ENCODE data around the gene CLEC20A.

The CLEC20A gene

DNA sequence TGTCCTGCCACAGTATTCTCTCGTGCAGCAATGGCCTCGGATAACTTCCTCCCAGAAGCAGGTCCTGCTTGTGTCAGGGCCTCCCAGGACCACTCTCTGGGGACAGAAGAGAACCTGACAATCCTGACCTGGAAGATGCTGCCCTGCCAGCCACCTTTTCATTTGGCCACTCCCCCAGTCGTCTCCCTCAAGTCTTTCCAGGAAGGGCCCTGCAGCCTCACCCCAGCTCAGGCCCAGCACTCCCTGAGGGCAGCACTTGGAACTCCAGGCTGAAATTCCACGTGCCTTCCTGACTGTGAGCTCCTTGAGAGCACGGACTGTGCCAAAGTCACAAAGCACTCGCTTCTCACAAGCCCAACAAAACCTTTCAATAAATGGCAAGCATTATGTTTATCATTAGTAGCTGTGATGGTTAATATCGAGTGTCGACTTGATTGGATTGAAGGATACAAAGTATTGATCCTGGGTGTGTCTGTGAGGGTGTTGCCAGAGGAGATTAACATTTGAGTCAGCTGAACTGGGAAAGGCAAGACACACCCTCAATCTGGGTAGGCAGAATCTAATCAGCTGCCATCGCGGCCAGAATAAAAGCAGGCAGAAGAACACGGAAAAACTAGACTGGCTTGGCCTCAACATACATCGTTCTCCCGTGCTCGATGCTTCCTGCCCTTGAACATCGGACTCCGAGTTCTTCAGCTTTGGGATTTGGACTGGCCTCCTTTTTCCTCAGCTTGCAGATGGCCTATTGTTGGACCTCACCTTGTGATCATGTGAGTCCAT is 2.3 kb upstream of the CLEC20A start:
- no peak for DNase-seq

DNA sequence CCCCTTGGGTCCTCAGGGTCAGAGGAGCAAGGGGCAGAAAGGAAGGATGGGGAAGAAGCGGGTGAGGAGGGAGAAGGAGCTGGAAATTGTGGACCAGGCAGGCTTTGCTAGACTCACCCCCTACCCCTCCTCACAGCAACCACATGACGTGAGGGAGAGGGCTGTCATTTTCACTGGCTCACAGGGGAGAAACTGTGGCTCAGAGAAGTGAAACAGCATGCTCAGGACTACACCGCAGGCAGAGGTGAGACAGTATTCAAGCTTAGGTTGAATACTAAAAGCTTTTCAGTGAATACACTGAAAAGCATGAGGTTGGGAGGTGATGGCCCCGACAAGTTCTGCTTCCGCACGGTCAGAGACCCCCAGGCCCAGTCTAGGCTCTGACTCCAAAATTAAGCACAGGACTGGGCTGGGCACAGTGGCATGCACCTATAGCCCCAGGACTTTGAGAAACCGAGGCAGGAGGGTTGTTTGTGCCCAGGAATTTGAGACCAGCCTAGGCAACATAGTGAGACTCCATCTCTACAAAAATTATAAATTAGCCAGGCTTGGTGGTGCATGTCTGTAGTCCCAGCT is 1.2 kb upstream of the CLEC20A start:
- DNase-seq = no peak

DNA sequence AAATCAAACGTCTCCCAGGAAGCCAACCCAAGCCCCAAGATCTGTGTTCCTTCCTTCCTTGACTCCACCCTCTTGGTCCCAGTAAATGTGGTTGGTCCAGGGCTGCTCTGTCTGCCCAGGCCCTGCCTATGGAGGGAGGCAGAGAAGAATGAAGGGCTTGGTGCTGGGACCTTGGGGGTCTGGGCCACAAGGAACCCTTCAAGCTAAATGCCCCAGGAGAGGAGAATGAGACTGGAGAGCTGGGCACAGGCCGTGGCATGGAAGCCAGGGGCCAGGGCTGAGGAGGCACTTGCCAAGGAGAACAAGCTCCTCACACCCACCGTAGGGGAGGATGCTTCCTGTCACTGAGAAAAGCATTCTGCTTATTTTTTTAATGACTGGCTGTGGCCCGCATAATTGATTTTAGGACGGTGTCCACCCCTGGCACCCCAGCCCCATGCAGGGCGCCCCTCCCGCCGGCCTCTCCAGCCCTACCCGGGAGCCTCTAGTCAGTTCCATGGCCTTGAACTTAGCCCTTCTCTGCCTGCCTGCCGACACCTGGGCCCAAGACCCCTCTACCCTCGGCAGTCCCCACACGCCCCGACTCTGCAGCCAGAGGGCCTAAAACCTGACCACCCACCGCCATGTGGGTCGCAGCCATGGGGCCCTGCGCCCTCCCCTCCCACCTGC is 889 bp downstream of the CLEC20A start:
- no peak for DNase-seq

DNA sequence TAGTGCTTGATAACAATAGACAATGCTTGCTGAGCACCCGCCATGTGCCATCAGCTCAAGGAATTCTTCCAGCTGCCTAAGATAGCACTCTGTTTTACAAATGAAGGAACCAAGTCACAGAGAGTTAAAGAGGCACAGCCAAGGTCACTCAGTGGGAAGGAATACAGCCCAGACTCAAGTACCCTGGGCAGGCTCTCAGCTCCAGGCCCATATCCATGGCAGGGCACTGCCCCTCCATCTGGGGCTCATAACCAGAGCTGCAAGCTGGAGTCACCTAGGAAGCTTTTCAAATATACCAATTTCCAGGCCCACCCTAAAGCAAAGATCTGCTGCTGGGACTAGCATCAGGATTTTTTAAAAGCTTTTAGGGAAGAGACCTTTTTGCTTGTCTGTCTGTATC is 1.6 kb downstream of the CLEC20A start:
- no peak for DNase-seq

DNA sequence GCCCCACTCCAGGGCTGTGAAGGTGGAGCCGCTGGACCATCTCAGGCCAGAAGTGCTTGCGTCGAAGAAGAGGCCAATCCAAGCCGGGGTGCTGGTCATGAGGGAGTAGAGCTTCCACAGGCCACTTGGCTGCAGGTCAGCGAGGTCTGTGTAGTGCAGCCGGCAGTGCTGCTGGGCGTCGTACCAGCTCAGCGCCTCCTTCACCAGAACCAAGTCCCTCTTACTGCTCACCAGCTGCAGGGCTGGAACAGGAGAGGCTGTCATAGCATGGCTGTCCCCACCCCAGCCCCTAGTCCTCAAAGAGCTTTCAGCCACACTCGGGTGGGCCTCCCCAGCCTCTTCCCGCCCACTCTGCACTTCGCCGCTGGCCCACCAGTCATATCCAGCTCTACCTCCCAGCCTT is 2.2 kb downstream of the CLEC20A start:
- DNase-seq = no peak

DNA sequence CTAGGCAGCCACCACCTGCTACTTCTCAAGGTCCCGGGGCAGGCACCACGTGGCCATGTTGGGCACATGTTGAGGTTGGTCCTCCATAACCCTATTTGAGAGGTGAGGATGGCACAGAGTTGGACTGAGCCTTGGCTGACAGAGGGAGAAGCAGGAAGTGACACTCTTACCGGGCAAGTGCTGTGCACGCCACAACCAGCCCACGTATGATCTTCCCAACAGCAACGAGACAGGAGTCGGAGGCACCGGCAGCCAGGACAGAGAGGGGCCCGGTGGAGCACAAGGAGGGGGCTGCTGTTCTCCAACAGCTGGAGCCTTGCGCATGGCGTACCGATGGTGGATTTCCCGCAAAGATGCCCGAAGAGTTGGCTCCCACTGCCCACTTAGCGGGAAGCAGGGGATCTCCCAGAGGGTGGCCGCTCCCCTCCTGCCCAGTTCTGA is 3.4 kb downstream of the CLEC20A start:
- DNase-seq = no peak

DNA sequence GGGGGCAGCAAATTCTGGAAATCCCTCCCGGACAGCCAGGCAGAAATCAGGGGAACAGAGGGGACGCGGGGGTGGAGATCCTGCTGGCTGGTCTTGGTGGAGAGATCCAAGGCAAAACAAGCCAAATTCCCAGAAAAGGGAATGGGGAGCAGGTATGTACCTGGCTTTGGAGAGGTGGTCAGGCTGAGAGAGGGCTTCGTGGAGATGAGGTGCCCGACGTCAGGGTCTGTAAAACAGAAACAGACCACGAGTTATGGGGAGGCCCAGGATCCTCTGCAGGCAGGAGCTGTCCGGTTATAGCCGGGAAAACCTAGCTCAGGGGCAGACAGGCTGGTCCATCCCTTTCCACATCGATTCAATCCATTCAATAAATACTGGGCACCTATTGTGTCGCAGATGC is 4.4 kb downstream of the CLEC20A start:
- DNase-seq = no peak

DNA sequence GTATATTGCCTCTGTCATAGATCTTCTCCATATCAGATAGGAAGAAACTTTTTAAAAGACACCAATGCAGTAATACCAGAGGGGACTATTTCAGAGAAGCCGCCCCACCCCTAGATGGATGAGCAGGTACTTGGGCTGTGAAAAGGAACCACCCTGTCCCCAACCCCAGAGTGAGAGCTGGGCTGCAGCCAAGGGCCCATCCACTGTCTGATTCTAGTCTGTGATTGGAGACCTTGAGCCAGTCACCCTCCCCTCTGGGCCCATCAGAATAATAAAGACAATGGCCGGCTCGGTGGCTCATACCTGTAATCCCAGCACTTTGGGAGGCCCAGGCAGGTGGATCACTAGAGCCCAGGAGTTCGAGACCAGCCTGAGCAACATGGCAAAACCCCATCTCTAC is 5.0 kb downstream of the CLEC20A start:
- no peak for DNase-seq

DNA sequence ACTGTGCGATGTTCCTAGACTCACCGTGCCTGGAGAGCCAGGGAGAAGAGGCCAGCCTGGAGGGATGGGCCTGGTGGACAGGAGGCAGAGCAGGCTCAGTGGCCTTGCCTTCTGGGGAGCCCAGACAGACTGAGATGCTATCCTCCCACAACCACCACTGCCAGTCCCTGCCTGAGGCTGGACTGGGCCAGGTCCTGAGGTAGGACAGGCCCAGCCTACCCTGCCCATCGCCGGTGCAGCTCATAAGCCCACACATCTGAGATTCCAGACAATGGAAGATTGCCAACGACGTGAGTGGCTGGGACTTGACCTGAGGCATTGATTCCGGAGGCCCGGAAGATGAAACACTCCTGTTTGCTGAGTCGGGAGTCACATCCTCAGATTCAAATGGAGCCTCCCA is 5.8 kb downstream of the CLEC20A start:
- no peak for DNase-seq

DNA sequence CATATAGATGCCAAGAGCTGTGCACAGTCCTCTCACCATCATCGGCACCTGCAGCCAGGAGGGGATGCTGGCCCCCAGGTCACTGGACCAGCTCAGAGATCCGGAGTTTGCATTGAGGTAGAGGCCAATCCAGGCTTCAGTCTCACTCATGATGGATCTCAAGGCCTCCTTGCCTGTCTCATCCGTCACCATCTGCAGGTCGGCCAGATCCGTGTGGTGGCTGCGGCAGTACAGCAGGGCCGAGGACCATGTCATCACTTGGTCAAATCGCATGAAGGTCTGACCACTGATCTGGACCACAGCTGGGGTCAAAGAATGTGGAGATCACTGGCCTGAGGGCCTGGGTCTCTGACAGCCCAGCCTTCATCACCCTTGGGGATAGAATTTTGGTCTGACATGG is 6.6 kb downstream of the CLEC20A start:
- DNase-seq = no peak

DNA sequence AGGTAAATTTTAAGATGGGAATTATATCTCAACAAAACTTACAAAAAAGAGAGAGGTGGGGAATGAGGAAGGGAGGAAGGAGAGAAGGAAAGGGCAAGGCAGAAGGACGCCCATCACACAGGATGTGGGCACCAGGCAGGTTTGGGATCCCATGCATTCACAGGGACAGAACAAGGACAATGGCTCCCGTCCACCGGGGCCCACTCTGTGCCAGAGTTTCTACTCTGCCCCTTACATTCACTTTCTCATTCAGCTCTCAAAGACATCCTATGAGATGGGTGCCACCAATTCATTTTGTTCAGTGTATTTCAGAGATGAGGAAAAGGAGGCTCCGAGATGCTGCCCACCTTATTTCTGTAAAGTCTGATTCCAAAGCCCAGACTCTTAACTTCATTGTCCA is 7.4 kb downstream of the CLEC20A start:
- no peak for DNase-seq

DNA sequence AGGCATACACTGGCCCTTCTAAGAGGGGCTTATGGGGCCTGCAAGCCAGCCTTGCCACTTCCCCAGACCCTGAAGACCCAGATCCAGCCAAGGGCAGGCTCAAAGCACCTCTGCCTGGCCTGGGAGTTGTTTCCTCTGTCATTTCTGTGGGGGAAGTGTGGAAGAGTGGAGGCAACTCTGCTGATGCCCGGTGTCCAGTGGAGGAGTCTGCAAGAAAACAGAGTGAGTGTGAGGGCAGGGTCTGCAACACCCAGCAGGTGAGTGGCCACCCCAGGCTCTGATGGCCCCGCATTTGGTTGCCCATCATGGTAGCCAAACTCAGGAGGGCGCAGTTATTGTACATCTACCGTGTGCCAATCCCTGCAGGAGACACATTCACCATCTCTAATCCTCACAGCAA is 8.4 kb downstream of the CLEC20A start:
- no peak for DNase-seq

DNA sequence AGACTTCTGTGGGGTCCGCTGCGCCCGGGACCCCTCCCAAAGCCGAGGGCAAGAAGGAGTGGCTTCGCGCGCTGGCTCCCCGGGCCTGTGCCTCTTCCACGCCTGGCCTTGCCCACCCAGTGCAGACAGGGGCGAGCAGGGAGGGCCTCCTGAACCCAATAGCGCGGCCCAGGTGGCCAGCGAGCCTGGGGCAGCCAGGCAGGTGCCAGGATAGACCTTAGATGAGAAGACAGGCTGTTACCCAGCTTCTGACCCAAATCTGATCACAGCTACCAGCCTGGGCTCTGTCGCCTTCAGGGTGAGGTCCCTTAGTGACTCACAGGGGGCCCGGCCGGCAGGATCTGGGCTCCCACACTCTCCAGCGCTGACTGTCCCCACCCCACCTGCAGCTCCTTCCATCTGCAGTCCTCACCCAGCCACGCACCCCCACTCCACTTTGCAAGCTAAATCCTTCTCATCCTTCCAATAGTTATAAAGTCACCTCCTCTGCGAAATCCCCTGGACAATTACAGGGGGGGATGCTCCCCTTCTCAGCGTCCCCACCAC is 9.6 kb downstream of the CLEC20A start:
- DNase-seq = no peak

DNA sequence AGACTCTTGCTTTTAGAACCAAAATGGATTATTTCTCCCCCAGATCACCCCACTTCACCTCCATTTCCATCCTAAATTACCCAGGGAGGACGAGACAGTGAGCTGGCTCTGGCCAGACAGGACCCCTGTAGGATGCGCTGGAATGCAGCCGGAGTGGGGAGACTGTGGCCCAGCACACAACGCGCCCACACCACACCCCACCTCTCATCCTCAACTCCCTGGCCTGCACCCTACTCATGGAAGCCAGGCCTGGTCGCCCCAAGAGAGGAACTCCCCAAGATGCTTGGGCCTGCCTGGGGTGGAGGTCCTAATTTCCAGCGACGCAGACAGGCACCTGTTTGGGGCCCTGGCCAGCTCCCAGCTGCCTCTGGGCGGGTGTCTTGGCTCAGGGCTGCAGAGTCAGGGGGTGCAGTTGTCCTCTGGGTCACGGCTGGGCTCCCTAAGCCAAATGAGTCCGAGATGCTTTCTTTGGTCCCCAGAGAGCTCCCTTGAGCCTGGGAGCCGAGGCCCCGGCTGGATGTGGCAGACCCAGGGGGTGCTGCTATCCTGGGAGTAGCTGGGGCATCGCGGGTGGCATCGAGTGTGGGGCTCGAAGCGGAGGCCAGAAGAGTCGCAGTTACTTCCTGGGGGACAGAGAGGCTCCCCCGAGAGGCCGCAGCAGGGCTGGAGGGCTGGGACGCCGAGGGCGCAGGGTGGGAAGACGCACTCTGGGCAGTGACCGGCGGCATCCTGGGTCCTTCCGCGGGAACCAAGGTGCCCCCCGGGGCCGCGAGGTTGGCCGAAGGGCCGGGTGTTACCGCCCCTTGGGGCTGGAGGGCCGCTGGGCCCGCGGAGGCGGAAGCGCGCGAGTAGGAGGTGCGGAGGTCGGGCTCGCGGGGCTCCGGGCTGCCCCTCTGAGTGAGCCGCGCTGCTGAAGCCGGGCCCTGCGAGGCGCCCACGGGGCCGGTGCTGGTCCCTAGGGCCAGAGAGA is 10.4 kb downstream of the CLEC20A start:
- no peak for DNase-seq

DNA sequence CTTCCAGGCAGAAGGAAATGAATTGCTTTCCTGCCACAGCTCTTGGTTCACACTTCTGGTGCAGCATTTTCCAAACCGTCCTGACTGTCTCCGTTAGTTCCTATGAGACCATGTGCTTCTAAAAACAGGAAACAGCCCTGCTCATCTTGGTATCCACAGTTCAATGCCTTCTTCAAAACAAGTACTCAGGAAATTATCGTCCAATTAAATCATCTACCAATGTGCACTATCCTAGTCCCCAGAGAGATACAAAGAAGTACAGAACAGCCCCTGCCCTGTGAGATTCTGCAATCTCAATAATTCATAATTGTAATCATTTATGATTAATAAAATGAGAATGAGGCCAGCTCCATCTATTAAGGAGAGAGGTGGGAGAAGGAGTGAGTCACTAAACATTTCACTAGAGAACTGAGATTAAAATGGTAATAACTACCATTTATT is 11.2 kb downstream of the CLEC20A start:
- no peak for DNase-seq

DNA sequence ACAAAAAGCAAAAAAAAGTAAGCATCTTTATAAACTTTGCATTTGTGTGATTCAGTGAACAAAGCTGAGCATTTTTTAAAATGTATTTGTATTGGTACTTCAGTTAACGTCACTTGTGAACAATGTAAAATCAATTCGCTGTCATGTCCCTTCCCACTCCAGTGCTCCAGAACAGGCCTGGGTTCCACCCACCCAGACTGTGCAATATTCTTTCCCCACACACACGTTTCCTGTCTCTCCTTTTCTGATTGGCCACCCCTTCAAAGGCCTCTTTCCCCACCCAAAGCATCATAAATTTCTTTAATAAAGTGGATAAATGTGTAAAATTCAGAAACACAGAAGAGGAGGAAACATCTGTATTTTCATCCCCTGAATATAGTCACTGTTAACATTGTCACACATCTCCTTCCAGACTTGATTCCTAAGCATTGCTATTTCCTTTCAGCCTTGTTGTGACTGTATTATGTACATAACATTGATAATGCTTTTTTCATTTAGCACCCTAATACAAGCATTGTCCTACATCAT is 12.0 kb downstream of the CLEC20A start:
- no peak for DNase-seq

DNA sequence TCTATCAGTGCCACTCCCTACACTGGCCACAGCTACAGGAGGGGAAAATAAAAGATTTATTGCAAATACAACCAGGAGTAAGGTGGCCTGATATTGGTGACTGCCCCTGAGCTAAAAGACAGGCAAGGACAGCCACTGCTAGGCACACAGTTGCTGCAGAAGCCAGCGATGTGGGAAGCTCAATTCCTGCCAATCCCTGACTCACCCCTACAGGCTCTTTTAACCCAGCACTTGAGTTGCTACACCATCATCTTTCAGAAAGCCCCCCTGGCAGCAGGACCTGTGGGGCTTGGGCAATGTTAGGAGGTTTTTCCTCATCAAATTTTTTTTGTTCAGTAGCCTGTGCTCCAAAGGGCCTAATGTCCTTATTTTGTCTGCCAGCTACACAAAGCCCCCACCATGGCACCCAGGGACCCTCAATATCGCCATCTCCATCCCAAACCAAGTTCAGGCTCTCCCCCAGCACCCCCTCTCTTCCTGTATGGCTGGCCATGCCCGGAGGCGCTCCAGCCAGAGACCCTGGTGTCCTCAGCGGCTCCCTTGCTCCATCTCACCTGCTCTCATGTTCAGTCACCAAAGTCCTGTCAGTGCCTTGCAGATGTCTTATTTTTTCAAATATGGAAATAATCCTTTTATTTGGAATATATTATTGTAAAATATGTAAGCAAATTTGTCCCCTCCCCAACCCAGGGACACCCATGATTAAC is 13.4 kb downstream of the CLEC20A start:
- no peak for DNase-seq

DNA sequence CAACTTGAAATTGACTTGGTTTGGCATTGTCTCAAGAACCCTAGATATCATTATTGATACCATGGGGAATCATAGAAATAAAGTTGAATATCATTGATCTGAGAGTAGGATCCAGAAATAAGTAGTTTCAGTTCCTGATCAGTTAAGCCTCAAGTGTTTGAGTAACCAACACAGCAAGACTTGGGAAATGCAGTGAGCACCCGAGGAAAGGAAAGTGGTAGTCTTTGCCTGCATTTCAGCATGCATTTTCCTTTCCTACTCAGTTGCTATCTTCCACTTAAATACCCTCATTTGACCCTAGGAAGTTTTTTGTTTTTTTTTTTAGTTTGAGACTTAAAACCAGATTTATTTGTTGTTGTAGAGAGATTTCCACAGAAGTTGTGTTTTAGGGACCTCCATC is 18.9 kb downstream of the CLEC20A start:
- no peak for DNase-seq

DNA sequence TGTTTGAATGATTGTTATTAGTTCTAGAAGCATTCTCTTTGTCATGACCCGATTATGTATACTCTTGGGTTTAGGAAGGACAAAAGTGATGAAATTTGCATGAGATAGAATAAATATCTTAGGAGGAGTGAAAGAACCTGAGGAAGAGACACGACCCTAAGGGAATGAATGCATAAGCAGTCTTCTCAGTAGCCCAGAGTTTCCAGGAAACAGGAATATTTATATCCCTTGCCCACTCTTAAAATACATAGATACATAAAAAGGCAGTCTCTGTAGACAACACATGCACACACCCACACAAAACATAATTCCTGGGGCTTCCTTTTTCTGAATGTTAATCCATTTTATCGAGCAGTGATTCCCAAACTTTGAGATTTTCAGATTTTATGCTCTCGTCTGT is 19.4 kb downstream of the CLEC20A start:
- DNase-seq = no peak

DNA sequence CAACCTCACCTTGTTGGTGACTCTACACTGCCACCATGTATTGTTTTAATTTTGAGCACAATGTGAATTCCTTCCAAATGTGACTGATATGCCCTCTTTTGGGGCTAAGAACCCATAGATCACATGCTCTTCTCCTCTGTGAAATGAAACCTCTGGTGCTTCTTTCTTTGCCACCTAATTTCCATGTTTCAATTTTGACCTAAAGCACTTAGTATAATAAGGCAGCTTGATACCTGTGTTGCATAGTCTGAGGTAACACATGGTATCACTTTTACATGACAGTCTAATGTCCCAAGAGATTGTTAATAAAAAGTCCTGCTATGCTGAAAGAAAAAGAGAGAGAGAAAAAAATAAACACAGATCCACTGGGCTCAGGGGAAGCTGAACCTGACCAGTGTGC is 24.2 kb downstream of the CLEC20A start:
- DNase-seq = no peak

DNA sequence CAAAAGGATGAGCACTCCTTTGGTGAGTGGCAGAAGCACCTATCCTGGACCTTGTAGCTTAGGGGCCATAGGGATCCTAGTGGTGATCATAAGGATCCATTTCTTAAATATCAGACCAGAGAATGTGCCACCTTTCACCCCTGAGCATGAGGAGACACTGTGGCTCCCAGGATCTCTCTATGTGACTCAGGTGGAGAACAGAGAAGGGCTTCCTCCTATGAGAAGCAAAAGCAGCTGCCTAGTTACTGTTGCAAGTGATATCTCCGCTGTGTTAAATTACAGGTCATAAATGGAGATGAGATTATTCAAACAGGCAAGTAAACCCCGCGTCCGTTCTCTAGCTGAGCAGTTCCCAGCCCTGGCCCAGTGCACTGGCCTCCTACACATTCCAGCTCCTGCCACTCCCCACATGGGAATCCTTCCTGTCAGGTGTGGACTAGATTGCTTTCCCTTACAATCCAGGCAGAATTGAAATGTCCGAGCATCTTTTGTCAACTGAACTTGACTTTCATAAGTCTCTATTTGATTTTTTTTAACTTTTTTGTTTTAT is 26.3 kb downstream of the CLEC20A start:
- DNase-seq = no peak

DNA sequence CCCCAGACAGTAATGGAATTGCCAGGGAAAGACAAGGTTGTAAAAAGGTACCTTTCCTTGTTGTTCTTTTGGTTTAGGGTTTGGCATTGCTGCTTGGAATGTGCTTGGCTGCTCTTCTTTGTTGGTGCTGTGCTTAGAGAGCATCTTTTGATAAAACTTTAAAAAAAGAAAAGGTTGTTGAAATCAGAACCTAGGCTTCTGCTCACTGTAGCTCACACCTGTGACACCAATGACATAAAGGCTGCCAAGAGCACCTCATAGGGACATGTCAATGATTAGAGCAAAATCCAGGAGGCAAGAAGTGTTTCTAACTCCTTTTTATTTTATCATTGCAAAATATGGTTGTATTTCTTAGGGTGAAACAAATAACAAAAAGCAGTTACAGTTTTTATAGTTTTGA is 28.9 kb downstream of the CLEC20A start:
- DNase-seq = no peak
